Measurements from ENCODE around the gene VEGFA.

Gene VEGFA

GRCh38 chr6:43803055-43803782, 33.2 kb downstream of the VEGFA start:
- Histone ChIP-seq H3K4me1 (ENCODE audit: control insufficient read depth, insufficient read depth, low read length) (peaks cover 15% of the 10 kb centered on the region), H3K9ac (ENCODE audit: low read length) (no peak overlapping the region), H3K27ac (ENCODE audit: low read depth, low read length) (no peak overlapping the region)

GRCh38 chr6:43803783-43804549, 34.0 kb downstream of the VEGFA start:
- no peaks in the 10 kb centered on the region for H3K36me3 ChIP-seq (ENCODE audit: control insufficient read depth, insufficient read depth, low read length)
- no peak overlapping the region for H3K27ac ChIP-seq (ENCODE audit: low read depth, low read length)
- no peak overlapping the region for H3K9ac ChIP-seq (ENCODE audit: low read length)
- no peak overlapping the region for H3K4me3 ChIP-seq (ENCODE audit: low read depth, low read length)
- H3K9me3 ChIP-seq (ENCODE audit: control insufficient read depth, insufficient read depth, low read depth, low read length), result no peaks in the 10 kb centered on the region
- H3K27me3 ChIP-seq (ENCODE audit: control insufficient read depth, insufficient read depth, low read length), result no peaks in the 10 kb centered on the region
- H3K4me1 ChIP-seq (ENCODE audit: control insufficient read depth, insufficient read depth, low read length), result peaks cover 15% of the 10 kb centered on the region

More at GRCh38 chr6:43803055-43803782, 33.2 kb downstream of the VEGFA start:
- no peak overlapping the region for H3K4me3 ChIP-seq (ENCODE audit: low read depth, low read length)
- H3K9me3 ChIP-seq (ENCODE audit: control insufficient read depth, insufficient read depth, low read depth, low read length), result no peaks in the 10 kb centered on the region
- H3K36me3 ChIP-seq (ENCODE audit: control insufficient read depth, insufficient read depth, low read length), result no peaks in the 10 kb centered on the region
- no peaks in the 10 kb centered on the region for H3K27me3 ChIP-seq (ENCODE audit: control insufficient read depth, insufficient read depth, low read length)

- Histone ChIP-seq H3K4me3 (ENCODE audit: low read depth, low read length) (no peak overlapping the region), H3K27me3 (ENCODE audit: control insufficient read depth, insufficient read depth, low read length) (no peaks in the 10 kb centered on the region), H3K27ac (ENCODE audit: low read depth, low read length) (no peak overlapping the region), H3K4me1 (ENCODE audit: control insufficient read depth, insufficient read depth, low read length) (peaks cover 15% of the 10 kb centered on the region), H3K9ac (ENCODE audit: low read length) (no peak overlapping the region), H3K36me3 (ENCODE audit: control insufficient read depth, insufficient read depth, low read length) (no peaks in the 10 kb centered on the region), H3K9me3 (ENCODE audit: control insufficient read depth, insufficient read depth, low read depth, low read length) (no peaks in the 10 kb centered on the region)
These were observed 34.7 kb downstream of the VEGFA start for GRCh38 chr6:43804550-43805223.

GRCh38 chr6:43805699-43806042, 35.7 kb downstream of the VEGFA start:
- H3K4me1 ChIP-seq (ENCODE audit: control insufficient read depth, insufficient read depth, low read length), result peaks cover 15% of the 10 kb centered on the region
- H3K27ac ChIP-seq (ENCODE audit: low read depth, low read length), result no peak overlapping the region

DNA sequence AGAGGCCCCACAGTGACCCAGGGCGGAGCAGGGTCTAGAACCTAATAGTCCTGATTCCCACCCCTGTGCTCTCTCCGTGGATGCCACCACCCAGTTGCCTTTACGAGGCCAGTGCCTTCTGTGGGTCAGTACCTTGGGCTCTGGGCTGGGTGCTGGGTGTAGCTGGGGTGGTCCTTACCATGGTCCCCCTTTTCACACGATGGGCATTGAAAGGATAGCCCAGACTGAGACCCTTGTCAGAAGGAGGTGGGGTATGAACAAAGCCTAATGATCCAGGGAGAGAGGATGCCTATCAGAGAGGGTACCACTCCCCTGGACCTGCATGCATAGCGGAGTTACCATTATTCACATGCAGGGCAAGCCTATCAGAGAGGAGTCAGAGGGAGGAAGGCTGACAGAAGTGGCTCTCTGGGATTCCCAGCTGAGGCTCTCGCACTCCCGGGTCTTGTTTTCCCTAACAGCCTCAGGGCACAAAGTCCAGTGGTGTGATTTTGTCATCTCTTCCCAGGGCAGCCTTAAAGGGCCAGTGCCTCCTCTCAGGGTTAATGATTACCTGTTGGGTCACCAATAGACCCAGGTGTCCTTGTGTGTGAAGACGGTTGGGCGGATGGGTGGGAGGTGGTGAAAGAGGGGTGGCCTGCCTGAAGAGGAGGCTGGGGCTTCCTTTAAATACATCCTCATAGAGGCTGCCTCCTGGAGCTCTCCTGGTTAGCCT, 36.2 kb downstream of the VEGFA start:
- Histone ChIP-seq H3K4me1 (ENCODE audit: control insufficient read depth, insufficient read depth, low read length) (peaks cover 15% of the 10 kb centered on the region), H3K36me3 (ENCODE audit: control insufficient read depth, insufficient read depth, low read length) (no peaks in the 10 kb centered on the region), H3K4me3 (ENCODE audit: low read depth, low read length) (no peak overlapping the region), H3K9ac (ENCODE audit: low read length) (no peak overlapping the region), H3K27me3 (ENCODE audit: control insufficient read depth, insufficient read depth, low read length) (no peaks in the 10 kb centered on the region), H3K27ac (ENCODE audit: low read depth, low read length) (no peak overlapping the region), H3K9me3 (ENCODE audit: control insufficient read depth, insufficient read depth, low read depth, low read length) (no peaks in the 10 kb centered on the region)

More at GRCh38 chr6:43805699-43806042, 35.7 kb downstream of the VEGFA start:
- no peak overlapping the region for H3K9ac ChIP-seq (ENCODE audit: low read length)
- H3K9me3 ChIP-seq (ENCODE audit: control insufficient read depth, insufficient read depth, low read depth, low read length), result no peaks in the 10 kb centered on the region
- no peaks in the 10 kb centered on the region for H3K36me3 ChIP-seq (ENCODE audit: control insufficient read depth, insufficient read depth, low read length)
- H3K4me3 ChIP-seq (ENCODE audit: low read depth, low read length), result no peak overlapping the region
- H3K27me3 ChIP-seq (ENCODE audit: control insufficient read depth, insufficient read depth, low read length), result no peaks in the 10 kb centered on the region

DNA sequence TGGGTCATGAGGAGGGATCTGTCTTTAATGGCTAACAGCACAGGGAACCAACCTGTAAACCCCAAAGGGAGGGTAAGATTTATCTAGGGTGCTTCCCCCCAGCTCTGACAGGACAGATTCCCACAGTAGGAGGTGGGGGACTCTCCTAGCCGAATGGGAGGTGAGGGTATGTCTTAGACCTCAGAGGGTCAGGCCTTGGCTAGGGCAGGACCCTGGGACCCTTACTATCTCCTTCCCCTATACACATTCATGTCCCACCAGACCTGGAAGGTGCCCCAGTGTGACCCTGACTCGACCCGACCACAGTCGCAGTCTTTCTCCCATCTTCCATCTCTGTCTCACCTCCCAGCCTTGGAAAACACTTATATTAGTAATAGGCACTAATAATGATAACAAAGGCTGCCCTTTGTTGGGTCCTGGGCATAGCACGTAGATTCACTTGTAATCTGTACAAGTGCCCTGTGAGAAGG, 36.8 kb downstream of the VEGFA start:
- Histone ChIP-seq H3K9ac (ENCODE audit: low read length) (no peak overlapping the region), H3K27me3 (ENCODE audit: control insufficient read depth, insufficient read depth, low read length) (no peaks in the 10 kb centered on the region), H3K4me1 (ENCODE audit: control insufficient read depth, insufficient read depth, low read length) (peaks cover 15% of the 10 kb centered on the region), H3K9me3 (ENCODE audit: control insufficient read depth, insufficient read depth, low read depth, low read length) (no peaks in the 10 kb centered on the region), H3K4me3 (ENCODE audit: low read depth, low read length) (no peak overlapping the region), H3K27ac (ENCODE audit: low read depth, low read length) (no peak overlapping the region), H3K36me3 (ENCODE audit: control insufficient read depth, insufficient read depth, low read length) (no peaks in the 10 kb centered on the region)

- Histone ChIP-seq H3K9me3 (ENCODE audit: control insufficient read depth, insufficient read depth, low read depth, low read length) (no peaks in the 10 kb centered on the region), H3K27ac (ENCODE audit: low read depth, low read length) (no peak overlapping the region), H3K36me3 (ENCODE audit: control insufficient read depth, insufficient read depth, low read length) (no peaks in the 10 kb centered on the region), H3K4me3 (ENCODE audit: low read depth, low read length) (no peak overlapping the region), H3K9ac (ENCODE audit: low read length) (no peak overlapping the region), H3K27me3 (ENCODE audit: control insufficient read depth, insufficient read depth, low read length) (no peaks in the 10 kb centered on the region), H3K4me1 (ENCODE audit: control insufficient read depth, insufficient read depth, low read length) (peaks cover 15% of the 10 kb centered on the region)
These were observed 37.4 kb downstream of the VEGFA start for GRCh38 chr6:43807228-43808061.

DNA sequence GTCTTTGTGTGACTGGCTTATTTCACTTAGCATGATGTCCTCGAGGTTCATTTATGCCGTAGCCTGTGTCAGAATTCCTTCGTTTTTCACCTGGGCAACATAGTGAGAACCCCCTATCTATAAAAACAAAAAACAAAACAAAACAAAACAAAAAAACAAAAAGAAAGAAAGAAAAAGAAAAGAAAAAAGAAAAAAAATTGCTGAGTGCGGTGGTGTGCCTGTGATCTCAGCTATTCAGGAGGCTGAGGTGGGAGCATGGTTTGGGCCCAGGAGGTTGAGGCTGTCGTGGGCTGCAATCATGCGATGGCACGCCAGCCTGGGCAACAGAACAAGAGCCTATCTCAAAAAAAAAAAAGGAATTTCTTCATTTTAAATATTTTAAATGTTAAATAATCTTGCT, 38.4 kb downstream of the VEGFA start:
- Histone ChIP-seq H3K4me1 (ENCODE audit: control insufficient read depth, insufficient read depth, low read length) (peaks cover 15% of the 10 kb centered on the region), H3K9ac (ENCODE audit: low read length) (no peak overlapping the region), H3K9me3 (ENCODE audit: control insufficient read depth, insufficient read depth, low read depth, low read length) (no peaks in the 10 kb centered on the region), H3K27me3 (ENCODE audit: control insufficient read depth, insufficient read depth, low read length) (no peaks in the 10 kb centered on the region), H3K27ac (ENCODE audit: low read depth, low read length) (no peak overlapping the region), H3K36me3 (ENCODE audit: control insufficient read depth, insufficient read depth, low read length) (no peaks in the 10 kb centered on the region), H3K4me3 (ENCODE audit: low read depth, low read length) (no peak overlapping the region)

DNA sequence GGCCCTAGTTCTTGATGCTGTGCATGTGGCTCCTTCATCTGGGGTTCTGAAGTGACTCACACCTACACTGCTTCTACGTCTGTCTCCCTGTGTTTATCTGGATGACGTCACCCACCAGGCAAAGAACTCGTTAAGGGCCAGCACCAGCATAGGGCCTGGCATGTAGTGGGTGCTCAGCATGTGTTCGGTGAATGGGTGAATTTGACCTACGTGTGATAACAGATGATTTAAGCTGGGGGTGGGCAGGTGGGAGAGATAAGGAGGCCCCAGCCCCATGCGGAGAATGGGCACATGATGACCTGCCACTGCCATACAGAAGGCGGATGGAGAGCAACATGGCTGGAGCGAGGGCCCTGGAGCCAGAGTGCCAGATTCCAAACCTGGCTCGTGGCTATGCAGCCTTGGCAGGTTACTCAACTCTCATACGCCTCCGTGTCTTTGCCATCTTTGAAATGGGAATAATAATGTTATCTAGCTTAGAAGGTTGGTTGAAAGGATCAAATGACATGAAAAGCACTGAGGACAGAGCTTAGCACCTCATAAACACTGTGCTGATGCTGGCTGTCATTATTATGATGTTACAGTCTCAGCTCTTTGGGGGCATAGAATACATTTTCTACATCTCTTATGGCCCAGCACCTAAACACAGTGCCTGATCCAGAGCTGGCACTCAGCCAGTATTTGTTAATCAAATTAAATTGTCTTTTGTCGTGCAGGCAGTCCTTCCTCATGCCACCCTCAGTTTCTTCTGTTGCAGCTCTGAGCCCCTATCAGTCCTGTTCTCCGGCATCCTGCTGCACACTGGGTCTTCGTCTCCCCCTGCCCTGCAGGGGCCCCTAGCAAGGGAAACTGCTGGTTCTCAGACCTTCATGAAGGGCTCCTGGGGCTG, 39.6 kb downstream of the VEGFA start:
- H3K9ac ChIP-seq (ENCODE audit: low read length), result no peak overlapping the region
- no peak overlapping the region for H3K4me3 ChIP-seq (ENCODE audit: low read depth, low read length)
- no peaks in the 10 kb centered on the region for H3K27me3 ChIP-seq (ENCODE audit: control insufficient read depth, insufficient read depth, low read length)
- H3K9me3 ChIP-seq (ENCODE audit: control insufficient read depth, insufficient read depth, low read depth, low read length), result no peaks in the 10 kb centered on the region
- peaks cover 12% of the 10 kb centered on the region; the same call in 1 of the 2 replicates for H3K4me1 ChIP-seq (ENCODE audit: control insufficient read depth, insufficient read depth, low read length)
- H3K36me3 ChIP-seq (ENCODE audit: control insufficient read depth, insufficient read depth, low read length), result no peaks in the 10 kb centered on the region
- H3K27ac ChIP-seq (ENCODE audit: low read depth, low read length), result no peak overlapping the region

All from HUES6 (cell line).